ENCODE measurements around the gene RAB17.

RAB17 gene

DNA sequence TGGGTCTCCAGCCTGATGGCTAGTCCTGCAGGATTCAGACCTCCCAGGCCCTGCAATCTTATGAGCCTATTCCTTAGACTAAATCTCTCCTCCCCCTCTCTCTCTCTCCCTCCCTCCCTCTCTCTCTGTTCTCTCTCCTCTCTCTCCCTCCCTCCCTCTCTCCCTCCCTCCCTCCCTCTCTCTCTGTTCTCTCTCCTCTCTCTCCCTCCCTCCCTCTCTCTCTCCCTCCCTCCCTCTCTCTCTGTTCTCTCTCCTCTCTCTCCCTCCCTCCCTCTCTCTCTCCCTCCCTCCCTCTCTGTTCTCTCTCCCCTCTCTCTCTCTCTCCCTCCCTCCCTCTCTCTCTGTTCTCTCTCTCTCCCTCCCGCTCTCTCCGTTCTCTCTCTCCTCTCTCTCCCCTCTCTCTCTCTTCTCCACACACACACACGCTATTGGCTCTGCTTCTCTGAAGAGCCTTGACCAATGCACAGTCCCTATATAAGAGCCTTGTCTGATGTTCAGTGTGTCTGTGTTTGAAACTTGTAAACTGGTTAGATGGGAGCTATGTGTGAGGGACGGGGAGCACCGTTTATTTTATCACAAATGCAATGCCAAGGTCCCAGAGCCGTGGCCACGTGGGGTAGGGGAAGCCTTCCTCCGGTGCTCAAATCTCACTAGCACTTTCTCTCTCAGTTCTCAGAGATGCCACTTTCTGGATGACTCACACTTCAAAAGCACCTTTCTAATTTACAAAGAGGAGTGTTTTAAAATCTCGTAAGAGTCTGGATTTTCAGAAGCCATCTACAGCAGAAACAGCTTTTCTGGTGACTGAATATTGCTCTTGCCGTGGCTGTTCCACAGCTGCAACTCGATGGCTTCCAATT, 33.5 kb downstream of the RAB17 start:
- DNase-seq = no peak

DNA sequence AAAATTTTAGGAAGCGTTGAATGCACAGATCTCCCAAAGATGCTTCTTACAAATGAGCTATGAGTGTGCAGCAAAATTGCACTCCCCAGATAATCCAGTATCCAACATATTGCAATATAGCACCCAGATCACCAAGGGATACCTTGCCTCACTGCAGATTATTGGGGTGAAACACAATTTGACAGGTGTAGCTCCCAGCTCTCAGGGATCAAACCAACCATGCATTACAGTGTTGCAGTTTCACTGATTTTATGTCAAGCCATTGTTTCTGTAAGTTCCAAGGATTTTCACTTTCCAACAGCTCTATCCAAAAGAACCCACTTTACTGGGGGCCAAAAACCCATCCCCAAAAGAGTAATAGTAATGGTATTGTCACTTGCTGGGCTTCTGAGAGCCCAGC, 35.0 kb downstream of the RAB17 start:
- no peak for DNase-seq

DNA sequence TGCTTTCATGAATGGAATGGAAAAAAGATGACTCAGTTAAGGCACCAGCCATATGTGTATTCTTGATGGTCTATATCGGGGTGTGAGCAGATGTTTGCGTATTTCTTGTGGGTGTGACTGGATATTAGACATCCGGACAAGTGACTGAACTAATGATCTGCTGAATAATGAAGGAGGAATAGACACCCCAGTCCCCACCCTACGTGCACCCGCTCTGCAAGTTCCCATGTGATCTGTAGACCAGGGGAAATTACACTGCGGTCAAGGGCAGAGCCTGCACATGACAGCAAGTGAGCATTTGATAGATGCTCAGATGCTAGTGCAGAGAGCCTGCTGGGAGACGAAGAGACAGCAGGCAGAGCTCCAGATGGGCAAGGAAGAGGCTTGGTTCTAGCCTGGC, 36.6 kb downstream of the RAB17 start:
- no peak for DNase-seq

DNA sequence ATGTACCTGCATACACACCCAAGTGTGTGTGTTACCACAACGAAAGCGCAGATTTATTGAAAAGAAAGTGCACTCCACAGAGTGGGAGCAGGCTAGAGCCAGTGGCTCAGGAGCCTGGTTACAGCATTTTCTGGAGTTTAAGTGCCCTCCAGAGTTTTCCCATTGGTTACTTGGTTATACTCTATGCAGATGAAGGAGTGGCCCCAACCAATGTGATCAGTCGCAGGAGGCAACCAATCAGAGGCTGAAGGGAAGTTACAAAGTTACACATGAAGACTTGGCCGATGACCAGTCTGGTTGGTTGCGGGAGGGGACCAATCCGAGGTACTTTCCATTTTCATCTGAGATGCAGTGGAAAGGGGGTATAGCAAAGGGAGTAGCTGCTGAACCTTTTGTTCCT, 37.6 kb downstream of the RAB17 start:
- no peak for DNase-seq

DNA sequence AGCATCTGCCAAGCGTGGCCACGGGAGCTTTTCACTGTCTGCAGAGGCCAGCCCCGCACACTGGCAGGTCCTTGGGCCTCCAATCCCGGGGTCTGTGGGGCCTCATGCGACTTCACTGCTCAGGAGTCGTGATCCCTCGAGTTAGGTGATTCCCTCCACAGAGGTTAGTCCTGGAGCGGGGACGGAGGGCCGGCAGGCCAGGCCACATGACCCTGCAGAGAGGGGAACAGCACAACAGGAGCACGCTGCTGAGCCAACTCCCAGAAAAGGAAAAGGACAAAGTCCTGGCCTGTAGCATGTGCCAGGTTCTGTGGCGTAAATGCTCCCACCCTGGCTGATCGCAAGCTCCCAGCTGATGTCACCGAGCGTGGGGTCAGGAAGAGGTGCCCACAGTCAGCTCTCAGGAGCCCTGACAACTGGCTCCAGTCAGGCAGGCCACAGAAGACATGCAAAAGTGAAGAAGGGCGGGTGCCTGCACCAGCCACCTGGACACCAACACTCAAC, 39.4 kb downstream of the RAB17 start:
- no peak for DNase-seq

DNA sequence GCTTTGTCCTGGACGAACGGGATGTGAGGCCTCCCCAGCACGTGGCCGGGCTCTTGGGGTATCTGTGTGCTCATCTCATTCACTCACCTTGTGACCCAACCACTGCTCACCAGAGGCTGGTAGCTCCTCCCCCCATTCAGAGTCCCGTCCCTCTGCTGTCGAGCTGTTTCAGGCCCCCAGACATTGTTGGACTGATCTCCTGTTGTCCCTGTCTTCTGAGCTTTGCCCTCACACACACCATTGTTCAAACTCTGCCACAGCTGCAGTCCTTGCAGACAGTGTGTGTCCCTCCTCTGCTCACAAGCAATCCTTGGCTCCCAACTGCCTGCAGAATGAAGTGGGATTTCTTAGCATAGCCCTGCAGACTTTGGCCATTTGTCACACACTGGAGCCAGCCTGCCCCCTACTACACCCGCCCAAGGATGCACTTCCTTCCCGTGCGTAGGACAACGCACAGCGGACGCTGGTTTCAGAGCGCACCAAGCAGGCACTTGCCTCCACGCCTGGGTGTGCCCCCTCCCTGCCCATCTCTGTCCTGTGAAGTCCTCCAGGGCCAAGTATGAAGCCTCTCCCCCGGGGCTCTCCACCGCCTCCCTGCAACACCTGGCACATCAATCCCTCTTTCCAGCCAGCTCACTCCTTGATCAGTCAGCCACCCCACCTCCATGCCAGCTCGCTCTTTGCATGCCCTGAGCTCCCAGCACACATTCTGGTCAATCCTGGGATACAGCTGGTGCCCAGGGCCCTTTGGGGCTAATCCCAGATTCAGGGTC, 40.7 kb downstream of the RAB17 start:
- DNase-seq = no peak

DNA sequence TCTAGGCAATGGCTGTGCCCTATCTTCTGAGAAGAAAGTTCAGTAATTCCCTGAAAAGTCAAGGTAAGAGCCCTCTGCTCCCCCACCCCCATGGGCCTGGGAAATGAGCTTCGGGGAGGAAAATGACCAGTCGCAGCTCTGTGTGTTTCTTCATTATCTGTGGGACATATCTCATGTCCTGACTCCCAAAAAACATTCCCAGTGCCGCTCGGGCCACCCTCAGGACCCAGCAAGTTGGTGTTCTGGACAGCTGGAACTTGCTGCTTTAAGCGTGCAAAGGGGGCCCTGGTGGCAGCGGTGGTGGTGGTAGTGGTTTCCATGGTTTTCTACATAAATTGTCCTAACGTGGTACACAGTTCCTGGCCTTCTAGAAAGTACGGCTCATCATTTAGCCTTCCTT, 41.3 kb downstream of the RAB17 start:
- no peak for DNase-seq

DNA sequence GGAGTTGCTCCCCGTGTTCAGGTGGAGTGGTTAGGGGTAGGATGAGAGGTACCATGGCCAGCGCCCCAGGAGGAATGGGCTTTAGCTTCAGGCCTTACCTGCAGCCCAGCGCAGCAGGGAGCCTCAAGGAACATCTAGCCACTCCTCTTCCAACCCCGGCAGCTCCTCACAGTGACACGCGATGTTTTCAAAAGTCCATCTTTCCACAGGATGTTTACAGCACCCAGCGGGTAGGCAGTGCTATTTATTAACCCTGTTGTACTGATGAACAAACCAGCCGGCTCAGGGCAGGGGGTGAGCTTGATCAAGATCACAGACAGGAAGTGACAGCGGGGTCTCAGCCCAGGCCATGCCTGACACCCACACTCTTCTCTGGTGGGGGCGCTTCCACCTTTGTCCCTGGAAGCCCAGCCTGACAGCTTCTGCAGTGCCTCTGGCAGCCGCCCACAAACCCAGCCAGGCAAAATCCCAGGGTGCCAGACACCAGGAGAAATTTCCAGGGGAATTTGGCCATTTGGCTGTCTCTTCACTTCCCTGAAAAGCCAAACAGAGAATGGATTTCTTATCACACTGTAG, 42.6 kb downstream of the RAB17 start:
- DNase-seq = no peak

DNA sequence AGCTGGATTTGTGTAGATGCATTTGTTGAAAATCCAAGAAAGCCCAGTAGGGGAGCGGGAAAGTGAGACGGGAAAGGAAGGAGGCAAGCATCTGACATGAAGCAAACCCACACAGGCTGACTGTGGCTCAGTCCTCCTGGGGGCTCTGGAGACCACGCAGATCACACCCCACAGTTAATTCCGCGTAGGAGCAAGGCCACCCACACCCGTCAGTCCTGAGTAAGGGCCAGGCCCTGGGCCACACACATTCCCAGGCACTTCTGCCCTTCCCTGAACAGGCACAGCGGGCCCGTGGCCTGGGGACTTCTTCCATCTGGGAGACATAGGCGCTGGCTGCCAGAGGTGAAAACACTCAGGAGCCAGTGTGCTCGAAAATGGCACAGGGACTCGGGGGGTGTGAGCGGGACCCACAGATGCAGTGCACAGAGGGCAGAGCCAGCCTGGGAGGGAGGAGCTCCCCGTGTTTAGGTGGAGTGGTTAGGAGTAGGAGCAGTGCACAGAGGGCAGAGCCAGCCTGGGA, 43.6 kb downstream of the RAB17 start:
- no peak for DNase-seq

DNA sequence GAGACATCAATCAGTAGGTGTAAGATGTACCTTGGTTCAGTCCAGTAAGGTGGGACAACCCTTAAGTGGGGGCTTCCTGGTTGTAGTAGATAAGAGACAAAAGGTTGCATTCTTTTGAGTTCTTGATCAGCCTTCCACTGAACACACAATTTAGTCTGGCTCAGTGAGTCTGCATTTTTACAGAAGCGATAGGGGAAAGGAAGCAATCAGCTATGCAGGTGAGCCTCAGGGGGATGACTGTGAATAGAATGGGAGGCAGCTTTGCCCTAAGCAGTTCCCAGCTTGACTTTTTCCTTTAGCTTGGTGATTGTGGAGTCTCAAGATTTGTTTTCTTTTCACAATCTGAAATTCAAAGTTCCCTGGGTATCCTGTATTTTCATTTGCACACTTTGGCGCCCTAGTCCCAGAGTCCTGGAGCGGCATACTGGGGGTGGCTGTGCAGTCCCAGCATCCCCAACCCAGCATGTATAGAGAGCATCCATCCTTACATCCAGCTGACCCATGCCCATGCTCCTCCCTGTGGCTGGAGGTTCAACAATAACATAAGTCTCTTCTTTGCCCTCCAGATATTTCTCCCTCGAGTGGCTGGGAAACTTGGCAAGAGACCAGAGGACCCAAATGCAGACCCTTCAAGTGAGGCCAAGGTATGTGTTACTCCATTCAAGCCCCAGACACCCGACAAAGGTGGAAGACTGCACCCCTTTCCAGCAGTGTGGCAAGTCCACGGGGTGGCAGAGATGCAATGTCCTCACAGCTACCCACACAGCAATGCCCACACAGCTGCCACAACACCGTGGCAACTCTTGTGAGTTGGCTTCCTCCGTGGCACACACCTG, 44.3 kb downstream of the RAB17 start:
- no peak for DNase-seq

DNA sequence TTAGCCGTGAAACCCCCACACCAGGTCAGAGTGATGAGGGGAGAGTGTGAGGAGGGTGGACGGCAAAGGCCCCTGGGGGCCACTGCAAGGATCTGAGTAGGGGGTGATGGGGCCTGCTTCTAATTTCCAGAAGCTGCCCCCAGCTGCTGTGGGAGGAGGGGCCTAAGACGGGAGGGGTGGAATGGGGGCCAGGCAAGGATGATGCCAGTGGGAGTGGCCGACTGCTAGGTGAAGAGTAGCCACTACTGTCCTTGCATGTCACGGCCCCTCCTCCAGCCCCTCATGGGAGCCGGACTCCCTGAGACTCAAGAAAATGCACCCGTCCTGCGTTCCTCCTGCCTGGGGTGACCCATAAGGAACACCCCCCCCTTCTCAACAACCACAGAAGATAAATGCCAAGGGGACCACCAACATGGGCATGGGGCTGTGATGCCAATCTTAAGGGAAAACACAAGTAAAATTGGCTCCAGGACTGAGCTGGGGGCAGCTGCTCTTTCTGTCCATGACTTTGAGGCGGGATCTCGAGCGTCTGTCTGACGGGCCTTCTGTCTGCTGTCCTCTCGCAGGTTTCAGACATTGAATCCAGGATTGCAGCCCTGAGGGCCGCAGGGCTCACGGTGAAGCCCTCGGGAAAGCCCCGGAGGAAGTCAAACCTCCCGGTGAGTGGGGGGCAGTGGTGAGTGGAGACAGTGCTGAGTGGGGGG, 48.4 kb downstream of the RAB17 start:
- no peak for DNase-seq

DNA sequence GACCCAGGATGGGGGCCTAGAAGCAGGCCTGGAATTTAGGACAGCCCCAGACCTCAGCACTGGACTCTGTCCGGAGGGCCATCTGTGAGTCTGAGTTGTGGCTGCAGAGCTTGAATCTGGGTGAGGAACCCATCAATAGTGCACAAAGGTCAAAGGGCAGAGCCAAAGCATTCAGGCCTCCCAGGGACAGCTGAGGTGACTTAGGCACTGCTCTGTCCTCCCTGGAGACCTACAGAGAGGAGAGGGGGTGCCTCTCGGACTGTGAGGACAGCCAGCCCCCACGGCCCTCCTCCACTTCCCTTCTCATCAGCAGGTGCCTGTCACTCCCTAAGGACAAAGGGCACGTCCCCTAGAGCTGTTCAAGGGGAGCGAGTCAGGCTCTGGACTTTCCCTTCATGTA, 49.3 kb downstream of the RAB17 start:
- no peak for DNase-seq

DNA sequence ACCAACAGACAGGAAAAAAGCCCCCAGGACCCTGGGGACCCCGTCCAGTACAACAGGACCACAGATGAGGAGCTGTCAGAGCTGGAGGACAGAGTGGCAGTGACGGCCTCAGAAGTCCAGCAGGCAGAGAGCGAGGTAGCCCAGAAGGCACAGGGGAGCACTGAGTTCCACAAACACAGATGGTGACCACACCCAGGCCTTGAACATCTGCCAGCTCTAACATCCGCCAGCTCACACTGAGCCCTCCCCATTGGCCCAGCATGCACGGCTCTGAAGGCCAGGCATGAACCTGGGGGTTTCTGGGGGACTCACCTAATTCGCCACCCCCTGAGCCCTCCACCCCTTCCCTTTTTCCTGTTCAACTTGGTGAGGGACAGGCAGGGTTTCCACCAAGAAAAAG, 49.7 kb downstream of the RAB17 start:
- peak; percentile 4 for DNase-seq

DNA sequence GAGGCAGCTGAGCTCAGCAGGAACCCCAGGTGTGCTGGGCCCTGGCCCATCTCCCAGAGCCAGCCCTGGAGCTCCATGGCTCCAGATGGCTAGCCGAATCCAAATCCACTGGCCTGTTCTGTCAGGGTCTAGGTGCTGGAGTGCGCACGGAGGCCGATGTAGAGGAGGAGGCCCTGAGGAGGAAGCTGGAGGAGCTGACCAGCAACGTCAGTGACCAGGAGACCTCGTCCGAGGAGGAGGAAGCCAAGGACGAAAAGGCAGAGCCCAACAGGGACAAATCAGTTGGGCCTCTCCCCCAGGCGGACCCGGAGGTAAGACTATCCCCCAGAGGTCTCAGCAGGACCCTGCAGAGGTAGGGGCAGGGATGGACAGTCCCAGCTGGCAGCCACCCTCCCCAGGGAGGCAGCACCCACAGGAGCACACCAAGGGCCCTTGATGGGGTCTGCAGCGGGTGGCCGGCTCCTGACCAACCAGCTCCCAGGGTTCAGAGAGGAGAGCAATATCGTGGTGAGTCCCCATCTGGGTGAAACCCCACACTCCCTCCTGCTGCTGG, 50.2 kb downstream of the RAB17 start:
- DNase-seq = no peak

DNA sequence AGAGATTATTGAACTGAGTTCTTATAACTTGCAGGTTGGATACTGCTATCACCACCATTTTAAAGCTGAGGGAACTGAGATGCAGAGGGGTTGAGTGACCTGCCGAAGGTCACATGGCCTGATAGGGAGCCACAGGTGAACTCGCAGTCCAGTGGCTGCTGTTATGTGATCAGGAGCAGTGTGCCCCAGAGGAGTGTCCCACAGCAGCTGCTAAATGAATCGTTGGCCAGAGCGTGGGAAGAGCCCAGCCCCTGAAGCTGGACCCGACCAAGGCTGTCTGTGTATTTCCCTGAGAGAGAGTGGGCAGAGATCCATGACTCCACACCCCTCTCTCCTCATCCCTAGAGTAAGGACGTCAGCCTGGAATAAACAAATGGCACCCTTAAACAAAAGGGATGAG, 50.9 kb downstream of the RAB17 start:
- DNase-seq = no peak

DNA sequence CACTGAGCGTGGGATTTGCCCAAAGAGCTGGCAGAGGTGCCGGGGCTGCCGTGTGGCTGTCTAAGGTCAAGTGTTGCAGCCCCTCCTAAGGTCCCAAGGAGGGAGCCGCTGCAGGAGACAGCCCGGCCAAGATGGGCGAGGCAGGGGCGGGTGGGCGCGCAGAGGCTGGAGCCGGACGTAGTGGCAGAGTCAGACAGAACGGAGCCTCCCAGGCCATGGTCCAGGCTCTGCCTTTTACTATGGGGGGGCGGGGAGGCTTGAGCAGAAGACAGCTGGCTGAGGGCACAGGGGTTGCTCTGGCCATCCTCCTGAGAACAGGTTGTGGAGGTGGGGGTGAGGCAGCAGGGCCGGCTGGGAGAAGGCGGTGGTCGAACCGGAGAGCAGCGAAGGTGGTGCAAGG, 51.6 kb downstream of the RAB17 start:
- no peak for DNase-seq

DNA sequence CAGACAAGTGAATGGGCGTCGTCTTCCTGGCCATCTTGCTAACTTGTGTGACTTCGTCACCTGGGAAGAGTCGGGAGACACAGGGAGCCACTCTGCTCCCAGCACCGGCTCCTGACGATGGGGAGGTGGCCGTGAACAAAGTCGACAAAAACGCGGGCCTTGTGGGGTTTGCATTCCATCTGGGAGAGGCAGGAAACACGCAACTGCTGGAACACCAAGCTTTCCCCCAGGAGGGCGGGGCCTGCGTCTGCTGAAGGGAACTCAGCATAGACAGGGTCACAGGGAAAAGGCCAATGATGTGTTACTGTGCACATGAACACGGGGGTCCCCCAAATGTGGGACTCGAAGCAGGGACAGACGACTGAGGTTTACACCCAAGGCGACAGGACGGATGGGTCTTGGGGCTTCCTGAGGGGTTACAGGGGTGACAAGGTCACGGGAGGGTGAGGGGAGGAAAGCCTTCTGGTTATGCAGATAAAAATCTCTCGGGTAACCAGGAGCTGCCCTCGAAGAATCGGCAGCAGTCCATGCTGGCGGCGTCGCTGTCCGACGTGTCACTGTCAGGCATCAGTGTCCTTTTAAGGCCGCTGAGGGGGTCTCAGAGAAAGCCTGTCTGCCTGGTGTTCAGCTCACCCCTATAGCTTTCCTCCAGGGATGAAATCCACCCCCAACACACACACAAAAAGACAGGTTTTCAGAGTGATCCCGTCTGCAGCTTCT, 52.4 kb downstream of the RAB17 start:
- no peak for DNase-seq

DNA sequence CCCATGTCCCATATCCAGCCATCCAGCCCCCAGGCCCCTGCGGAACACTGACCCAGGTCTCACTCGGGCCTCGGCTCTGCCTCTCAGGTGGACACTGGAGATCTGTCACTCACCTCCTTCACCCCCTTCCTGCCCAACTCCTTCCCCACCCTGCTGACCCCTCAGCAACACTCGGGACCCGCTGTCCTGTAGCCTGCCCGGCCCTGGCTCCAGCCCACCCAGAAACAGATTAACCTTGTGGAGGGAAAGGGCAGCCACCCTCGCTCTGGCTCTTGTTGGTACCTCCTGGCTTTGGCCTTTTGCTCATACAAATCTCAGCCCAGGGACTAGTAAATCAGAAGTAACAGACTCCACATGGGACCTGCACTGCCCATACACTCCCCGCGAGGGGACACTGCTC, 53.9 kb downstream of the RAB17 start:
- no peak for DNase-seq

DNA sequence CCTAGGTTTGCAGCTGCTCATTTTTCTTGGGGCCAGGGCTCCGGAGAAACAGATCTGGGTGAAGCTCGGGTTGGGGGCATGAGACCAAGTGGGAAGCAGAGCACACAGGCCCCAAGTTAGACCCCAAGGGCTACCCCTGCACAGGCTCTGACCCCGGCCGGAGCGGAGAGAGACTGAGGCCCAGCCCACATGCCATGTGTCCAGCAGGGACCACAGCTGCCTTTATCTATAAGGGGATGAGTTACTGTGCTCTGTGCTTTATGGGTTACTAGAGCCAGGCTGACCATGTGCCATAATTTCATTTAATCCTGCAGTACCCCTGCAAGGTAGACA, 54.5 kb downstream of the RAB17 start:
- no peak for DNase-seq

DNA sequence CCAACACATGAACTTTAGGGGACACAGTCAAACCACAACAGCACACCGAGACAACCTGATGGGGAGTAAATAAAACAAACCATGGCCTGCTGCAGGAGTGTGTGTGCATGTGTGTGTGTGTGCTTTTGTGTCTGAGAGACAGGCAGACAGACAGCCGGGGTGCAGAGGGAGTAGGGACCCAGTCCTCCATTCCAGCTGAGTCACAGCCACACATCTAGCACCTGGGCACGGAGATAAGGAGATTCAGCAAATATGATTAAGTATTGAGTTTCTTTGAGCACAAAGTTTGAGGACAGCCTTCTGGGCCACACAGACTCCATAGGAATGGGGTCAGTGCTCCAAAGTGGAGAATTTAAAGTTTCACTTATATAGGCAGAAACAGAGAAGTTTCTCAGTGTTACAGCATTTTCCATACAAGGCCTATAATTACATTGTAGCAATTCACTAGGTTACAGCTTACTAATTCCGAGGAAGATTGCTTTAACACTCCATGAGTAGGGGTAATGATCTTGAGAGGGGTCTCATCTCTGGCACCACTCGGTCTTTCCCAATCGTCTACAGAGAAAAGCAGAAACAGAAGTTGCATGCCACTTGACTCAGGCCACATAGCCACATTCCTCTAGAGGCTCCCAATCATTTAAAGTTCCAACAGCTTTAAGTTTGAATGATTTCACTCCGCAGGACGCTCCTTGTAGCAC, 55.0 kb downstream of the RAB17 start:
- DNase-seq = no peak

DNA sequence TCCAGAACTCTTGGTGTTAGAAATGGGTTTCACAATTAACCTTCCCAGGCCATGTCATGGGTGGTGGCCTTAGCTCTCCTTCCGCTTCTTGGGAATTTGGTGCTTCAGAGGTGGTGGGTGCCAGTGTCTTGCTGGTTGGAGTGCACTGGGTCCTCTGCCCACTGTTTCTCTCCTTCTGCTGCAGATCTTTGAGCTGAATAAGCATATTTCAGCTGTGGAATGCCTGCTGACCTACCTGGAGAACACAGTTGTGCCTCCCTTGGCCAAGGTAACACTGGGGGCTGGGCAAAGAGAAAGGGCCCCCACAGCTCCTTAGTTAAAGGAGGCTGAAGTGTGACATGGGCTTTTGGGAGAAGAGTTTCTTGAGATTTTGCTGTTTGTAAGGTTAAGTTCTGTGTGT, 56.2 kb downstream of the RAB17 start:
- no peak for DNase-seq
